HG03432 (cell line): Measurements from ENCODE around the gene GTF3C6.
"Not testable (repeated sequence)": the region's sequence is repeated elsewhere in the genome, so short reads cannot be mapped to it uniquely, and the experiment has no call there.

Experiments used
- ATAC-seq: cut with Tn5 transposase; IDR thresholded peaks from one replicate; pipeline ENCODE4 v1.9.1; 2021; ENCODE audit warnings: mild to moderate bottlenecking, moderate library complexity; ENCODE audit not compliant: unreplicated experiment

Gene GTF3C6

GRCh38 chr6:110976575-110976974 is 18.1 kb downstream of the GTF3C6 start:
- ATAC-seq, result no peak

DNA sequence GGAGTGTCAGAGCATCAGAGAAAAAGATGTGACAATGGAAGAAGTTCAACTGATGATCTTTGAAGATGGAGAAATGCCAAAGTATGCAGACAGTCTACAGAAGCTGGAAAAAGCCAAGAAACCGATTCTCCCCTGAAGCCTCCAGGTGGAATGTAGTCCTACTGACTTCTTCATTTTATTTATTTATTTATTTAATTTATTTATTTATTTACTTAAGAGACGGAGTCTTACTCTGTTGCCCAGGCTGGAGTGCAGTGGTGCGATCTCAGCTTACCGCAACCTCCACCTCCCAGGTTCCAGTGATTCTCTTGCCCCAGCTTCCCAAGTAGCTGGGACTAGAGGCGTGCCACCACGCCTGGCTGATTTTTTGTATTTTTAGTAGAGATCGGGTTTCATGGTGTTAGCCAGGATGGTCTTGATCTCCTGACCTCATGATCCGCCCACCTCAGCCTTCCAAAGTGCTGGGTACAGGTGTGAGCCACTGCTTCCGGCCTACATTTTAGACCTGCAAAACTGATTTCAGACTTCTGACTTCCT is 21.1 kb downstream of the GTF3C6 start:
- ATAC-seq, result no peak

GRCh38 chr6:110980227-110980626 is 21.7 kb downstream of the GTF3C6 start:
- ATAC-seq, result no peak

DNA sequence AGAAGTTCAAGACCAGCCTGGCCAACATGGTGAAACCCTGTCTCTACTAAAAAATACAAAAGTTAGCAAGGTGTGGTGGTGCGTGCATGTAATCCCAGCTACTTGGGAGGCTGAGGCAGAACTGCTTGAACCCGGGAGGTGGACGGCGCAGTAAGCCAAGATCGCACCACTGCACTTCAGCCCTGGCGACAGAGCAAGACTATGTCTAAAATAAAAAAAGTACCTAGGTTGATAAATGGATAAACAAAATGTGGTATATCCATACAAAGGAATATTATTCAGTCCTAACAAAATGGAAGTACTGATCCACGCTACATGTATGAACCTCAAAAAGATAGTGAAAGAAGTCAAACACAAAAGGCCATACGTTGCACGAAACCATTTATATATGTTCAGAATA is 22.1 kb downstream of the GTF3C6 start:
- ATAC-seq, result no peak

DNA sequence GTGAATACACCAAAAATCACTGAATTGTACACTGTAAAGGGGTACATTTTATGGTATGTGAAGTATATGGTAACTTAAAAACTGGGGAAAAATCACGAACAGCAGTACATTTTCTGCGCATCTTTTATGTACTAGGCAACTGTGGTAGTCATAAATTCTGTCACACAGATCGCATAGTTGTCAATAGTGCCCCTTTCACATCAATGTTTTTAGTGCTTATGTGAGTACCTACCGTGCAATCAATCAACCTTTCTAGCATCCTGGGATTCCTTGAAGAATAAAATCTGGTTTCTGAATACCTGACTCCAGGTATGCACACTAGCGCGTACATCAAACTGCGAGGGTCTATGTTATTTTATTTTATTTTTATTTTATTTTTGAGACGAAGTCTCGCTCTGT is 22.7 kb downstream of the GTF3C6 start:
- ATAC-seq, result no peak

GRCh38 chr6:110990840-110991576 is 32.5 kb downstream of the GTF3C6 start:
- ATAC-seq, result no peak

- no peak for ATAC-seq
Measured at GRCh38 chr6:110996691-110997090, 38.2 kb downstream of the GTF3C6 start.

- no peak for ATAC-seq
Measured at GRCh38 chr6:110999634-111000270, 41.2 kb downstream of the GTF3C6 start.

DNA sequence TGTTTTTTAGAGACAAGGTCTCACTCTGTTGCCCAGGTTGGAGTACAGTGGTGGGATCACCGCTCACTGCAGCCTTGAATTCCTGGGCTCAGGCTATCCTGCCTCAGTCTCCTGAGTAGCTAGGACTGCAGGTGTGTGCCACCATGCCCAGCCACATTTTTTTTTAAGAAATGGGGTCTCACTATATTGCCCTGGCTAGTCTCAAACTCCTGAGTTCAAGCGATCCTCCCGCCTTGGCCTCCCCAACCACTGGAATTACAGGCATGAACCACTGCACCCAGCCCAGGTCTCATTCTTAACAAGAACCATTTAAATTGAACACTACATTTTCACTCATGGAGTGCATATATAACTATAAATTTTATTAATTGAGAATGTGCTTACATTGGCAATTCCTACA is 43.8 kb downstream of the GTF3C6 start:
- ATAC-seq, result no peak

GRCh38 chr6:111011360-111012142 is 53.0 kb downstream of the GTF3C6 start:
- no peak for ATAC-seq

DNA sequence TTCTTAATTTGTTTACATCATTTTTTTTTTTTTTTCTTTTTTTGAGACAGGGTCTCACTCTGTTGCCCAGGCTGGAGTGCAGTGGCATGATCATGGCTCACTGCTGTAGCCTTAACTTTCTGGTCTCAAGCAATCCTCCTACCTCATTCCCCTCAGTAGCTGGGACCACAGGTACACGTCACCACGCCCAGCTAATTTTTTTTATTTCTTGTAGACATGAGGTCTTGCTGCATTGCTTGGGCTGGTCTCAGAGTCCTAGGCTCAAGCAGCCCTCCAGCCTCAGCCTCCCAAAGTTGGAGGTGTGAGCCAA is 53.6 kb downstream of the GTF3C6 start:
- no peak for ATAC-seq

- not testable (repeated sequence) for ATAC-seq
Measured at GRCh38 chr6:111012520-111012919, 54.0 kb downstream of the GTF3C6 start.

DNA sequence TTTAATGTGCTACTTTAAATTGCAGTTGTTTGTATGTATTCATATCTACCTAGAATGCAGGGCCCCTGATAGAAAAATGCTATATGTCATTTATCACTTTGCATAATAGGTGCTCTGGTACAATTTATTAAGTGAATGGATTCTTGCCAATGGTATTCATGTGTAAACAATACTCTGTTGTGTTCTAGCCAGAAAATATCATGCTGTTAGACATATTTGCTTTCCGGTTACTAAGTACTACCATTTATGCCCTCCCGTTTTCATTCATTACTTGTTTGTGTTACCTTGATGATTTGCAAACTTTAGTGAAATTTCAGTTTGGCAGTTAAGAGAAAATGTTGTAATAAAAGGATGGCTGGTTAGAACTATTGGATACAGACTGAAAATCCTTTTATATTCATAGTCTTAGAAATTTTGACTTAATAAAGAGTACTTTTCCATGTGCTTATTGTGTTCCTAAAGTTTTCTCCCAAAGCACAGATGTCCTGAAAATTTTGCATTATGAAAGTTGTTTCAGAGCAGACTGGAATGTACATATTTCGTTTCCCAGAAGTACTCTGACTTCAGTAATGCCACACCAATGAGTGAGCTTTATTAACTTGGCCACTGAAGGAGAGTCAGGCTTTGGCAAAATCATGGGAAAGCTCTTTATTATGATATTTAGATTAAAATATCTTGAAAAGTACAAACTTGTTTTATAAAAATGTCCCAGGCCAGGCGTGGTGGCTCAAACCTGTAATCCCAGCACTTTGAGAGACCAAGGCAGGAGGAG is 54.8 kb downstream of the GTF3C6 start:
- ATAC-seq, result no peak

- ATAC-seq, result no peak
Measured at GRCh38 chr6:111015389-111016124, 57.1 kb downstream of the GTF3C6 start.

DNA sequence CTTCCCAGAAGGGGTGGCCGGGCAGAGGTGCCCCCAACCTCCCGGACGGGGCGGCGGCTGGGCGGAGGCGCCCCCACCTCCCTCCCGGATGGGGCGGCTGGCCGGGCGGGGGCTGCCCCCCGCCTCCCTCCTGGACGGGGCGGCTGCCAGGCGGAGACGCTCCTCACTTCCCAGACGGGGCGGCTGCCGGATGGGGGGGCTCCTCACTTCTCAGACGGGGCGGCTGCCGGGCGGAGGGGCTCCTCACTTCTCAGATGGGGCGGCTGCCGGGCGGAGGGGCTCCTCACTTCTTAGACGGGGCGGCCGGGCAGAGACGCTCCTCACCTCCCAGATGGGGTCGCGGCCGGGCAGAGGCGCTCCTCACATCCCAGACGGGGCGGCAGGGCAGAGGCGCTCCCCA is 58.7 kb downstream of the GTF3C6 start:
- not testable (repeated sequence) for ATAC-seq
